ENCODE data around the gene COBL.

DNA sequence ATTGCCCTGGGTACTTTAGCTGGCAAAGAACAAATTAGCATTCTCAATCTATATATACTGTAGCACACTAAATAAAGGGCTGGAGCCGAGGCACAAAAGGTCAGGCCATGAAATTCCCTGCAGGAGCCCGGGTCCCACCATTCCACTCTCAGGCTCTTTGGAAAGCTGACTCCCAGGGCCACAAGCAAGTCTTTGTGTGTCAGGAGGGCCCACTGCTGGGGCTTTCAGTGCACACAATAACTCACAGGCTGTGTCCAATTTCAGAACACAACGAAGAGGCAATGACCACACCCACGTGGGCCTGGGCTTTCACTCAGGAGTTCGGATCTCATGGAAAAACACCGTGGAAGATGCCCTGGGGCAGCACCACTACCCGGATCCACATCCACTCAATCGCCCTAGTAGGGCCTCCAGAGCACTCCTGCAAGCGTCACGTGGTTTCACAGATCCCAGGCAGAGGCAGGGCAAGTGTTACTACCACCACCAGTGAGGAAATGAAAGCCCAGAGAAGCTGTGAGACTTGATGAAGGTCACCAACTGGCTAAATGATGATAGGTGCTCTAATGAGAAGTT is 60.3 kb downstream of the COBL start:
- TF ChIP-seq, protein P1, sequence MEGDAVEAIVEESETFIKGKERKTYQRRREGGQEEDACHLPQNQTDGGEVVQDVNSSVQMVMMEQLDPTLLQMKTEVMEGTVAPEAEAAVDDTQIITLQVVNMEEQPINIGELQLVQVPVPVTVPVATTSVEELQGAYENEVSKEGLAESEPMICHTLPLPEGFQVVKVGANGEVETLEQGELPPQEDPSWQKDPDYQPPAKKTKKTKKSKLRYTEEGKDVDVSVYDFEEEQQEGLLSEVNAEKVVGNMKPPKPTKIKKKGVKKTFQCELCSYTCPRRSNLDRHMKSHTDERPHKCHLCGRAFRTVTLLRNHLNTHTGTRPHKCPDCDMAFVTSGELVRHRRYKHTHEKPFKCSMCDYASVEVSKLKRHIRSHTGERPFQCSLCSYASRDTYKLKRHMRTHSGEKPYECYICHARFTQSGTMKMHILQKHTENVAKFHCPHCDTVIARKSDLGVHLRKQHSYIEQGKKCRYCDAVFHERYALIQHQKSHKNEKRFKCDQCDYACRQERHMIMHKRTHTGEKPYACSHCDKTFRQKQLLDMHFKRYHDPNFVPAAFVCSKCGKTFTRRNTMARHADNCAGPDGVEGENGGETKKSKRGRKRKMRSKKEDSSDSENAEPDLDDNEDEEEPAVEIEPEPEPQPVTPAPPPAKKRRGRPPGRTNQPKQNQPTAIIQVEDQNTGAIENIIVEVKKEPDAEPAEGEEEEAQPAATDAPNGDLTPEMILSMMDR (conservative IDR thresholded peaks at IDR 0.05; ENCODE audit: low read length), result no peak
- no peak for TF ChIP-seq EZH2phosphoT487 (IDR thresholded peaks at IDR 0.05; ENCODE audit: borderline replicate concordance)

Data from Loucy (cell line).